Bronchial epithelial cell (primary cell): ENCODE data around the gene NR6A1. TPM values are rescaled to one million over a fixed set of nuclear protein-coding genes. Genes with fewer than 3 reads are reported as not detected.

Experiments used
- DNase-seq: peaks from one replicate; pipeline ENCODE4 v3.0.0-alpha.2; 2010; ENCODE audit warnings: low read depth
- FAIRE-seq: peaks from 2 replicates; lab custom pipeline; 2011; peaks lifted over from hg19 to GRCh38; lab: Jason Lieb, UNC
- H3K27me3 ChIP-seq: 2 replicates; pipeline ENCODE4 v1.5.1; 2011; ENCODE audit warnings: low read length; ENCODE audit not compliant: control insufficient read depth, insufficient read depth
- H3K36me3 ChIP-seq: 2 replicates; pipeline ENCODE4 v1.5.1; 2011; ENCODE audit warnings: low read length; ENCODE audit not compliant: control insufficient read depth, insufficient read depth
- H3K4me3 ChIP-seq: 2 replicates; pipeline ENCODE4 v1.5.1; 2011; ENCODE audit warnings: mild to moderate bottlenecking, low read depth, low read length, control low read depth
- CTCF ChIP-seq: IDR thresholded peaks from 2 replicates; pipeline ENCODE4 v1.5.1; 2011; ENCODE audit warnings: mild to moderate bottlenecking, moderate library complexity, low read length, control low read depth, inconsistent platforms; ENCODE audit not compliant: insufficient read depth, severe bottlenecking
- total RNA-seq: library from RNA; depleted of rRNA; stranded (reverse); fragments of >200 nt; gene quantifications from 2 replicates; pipeline ENCODE4 v1.2.1, GENCODE V29; 2014

Gene NR6A1
- total RNA-seq, 1 donor from 2014 or later: 2.9 TPM

- Histone ChIP-seq H3K27me3 (no peaks in the 10 kb centered on the region), H3K36me3 (no peaks in the 10 kb centered on the region), H3K4me3 (no peak overlapping the region)
- FAIRE-seq: no peak
- no peak for TF ChIP-seq CTCF
- no peak for DNase-seq
These were observed 157.3 kb downstream of the NR6A1 start for GRCh38 chr9:124613849-124614248.

- DNase-seq: no peak
- FAIRE-seq: no peak
- Histone ChIP-seq H3K36me3 (no peaks in the 10 kb centered on the region), H3K27me3 (no peaks in the 10 kb centered on the region), H3K4me3 (no peak overlapping the region)
- TF ChIP-seq CTCF: no peak
These were observed 160.0 kb downstream of the NR6A1 start for GRCh38 chr9:124611106-124611505.

GRCh38 chr9:124606027-124606426 is 165.1 kb downstream of the NR6A1 start:
- no peaks in the 10 kb centered on the region for H3K36me3 ChIP-seq
- no peaks in the 10 kb centered on the region for H3K27me3 ChIP-seq
- no peak overlapping the region for H3K4me3 ChIP-seq
- TF ChIP-seq CTCF: no peak
- FAIRE-seq: no peak
- DNase-seq: no peak

GRCh38 chr9:124605258-124605657 is 165.9 kb downstream of the NR6A1 start:
- H3K27me3 ChIP-seq: no peaks in the 10 kb centered on the region
- TF ChIP-seq CTCF: no peak
- no peak overlapping the region for H3K4me3 ChIP-seq
- no peak for FAIRE-seq
- DNase-seq: no peak
- no peaks in the 10 kb centered on the region for H3K36me3 ChIP-seq

GRCh38 chr9:124602632-124603031 is 168.5 kb downstream of the NR6A1 start:
- no peak for TF ChIP-seq CTCF
- no peak for FAIRE-seq
- H3K4me3 ChIP-seq: no peak overlapping the region
- DNase-seq: no peak
- H3K27me3 ChIP-seq: no peaks in the 10 kb centered on the region
- no peaks in the 10 kb centered on the region for H3K36me3 ChIP-seq

- H3K27me3 ChIP-seq: no peaks in the 10 kb centered on the region
- H3K4me3 ChIP-seq: no peak overlapping the region
- TF ChIP-seq CTCF: no peak
- no peak for FAIRE-seq
- peak; percentile 92 for DNase-seq
- H3K36me3 ChIP-seq: no peaks in the 10 kb centered on the region
These were observed 168.9 kb downstream of the NR6A1 start for GRCh38 chr9:124602204-124602603.
